PFSK-1 (cell line): ENCODE results near the gene PPP1R8. TPM values are rescaled to one million over a fixed set of nuclear protein-coding genes. Genes with fewer than 3 reads are reported as not detected.

ENCODE experiments used
- FOXP2 ChIP-seq: optimal IDR thresholded peaks from 2 replicates; pipeline ENCODE3; 2011; ENCODE audit warnings: borderline replicate concordance, control low read depth, inconsistent platforms; ENCODE audit not compliant: insufficient read depth; ENCODE audit errors: extremely low read length, extremely low read depth
- POLR2AphosphoS5 ChIP-seq: IDR thresholded peaks from 2 replicates; pipeline ENCODE4 v1.6.1; 2012; ENCODE audit warnings: low read depth, mild to moderate bottlenecking, control low read depth, low read length, moderate library complexity
- REST ChIP-seq, 2 experiments: IDR thresholded peaks; 2 replicates each; pipeline versions ENCODE4 v1.6.1 to v1.8.0; 2011 to 2012; ENCODE audit warnings: low read depth in 2 of 2, low read length in 2 of 2, control low read depth in 1 of 2, inconsistent platforms in 1 of 2, mild to moderate bottlenecking in 1 of 2, moderate library complexity in 1 of 2; ENCODE audit not compliant: insufficient read depth in 1 of 2
- SIN3A ChIP-seq: IDR thresholded peaks from 2 replicates; pipeline ENCODE4 v1.6.1; 2012; ENCODE audit warnings: mild to moderate bottlenecking, low read length, moderate library complexity, borderline replicate concordance; ENCODE audit not compliant: insufficient read depth
- TAF1 ChIP-seq: IDR thresholded peaks from 2 replicates; pipeline ENCODE4 v1.6.1; 2012; ENCODE audit warnings: low read length, control low read depth, borderline replicate concordance; ENCODE audit not compliant: insufficient read depth
- polyA plus RNA-seq: library from polyadenylated mRNA; unstranded; fragments of >200 nt; gene quantifications from one replicate; pipeline ENCODE4 v1.2.1, GENCODE V29; 2012; ENCODE audit warnings: low read depth, missing spikeins; ENCODE audit not compliant: insufficient read length

The PPP1R8 gene
- 51.2 TPM for polyA plus RNA-seq

- TF ChIP-seq FOXP2 (peak; percentile 20), POLR2AphosphoS5 (peak; percentile 95), SIN3A (no peak), TAF1 (peak; percentile 100)
Measured at GRCh38 chr1:27830621-27831440, at the start of gene PPP1R8. TSS of gene PPP1R8 (plus strand) at chr1:27830782. CDS start at chr1:27830836, 54 bp downstream.

GRCh38 chr1:27782950-27783349 is 47.6 kb upstream of the PPP1R8 start:
- TF ChIP-seq FOXP2 (no peak), POLR2AphosphoS5 (no peak), TAF1 (no peak), SIN3A (no peak), REST (IDR thresholded peaks at IDR 0.05; ENCODE audit: insufficient read depth in 1 of 2, low read depth in 2 of 2, low read length in 2 of 2) (no peak)

GRCh38 chr1:27784700-27785099 is 45.9 kb upstream of the PPP1R8 start:
- no peak for TF ChIP-seq FOXP2
- no peak for TF ChIP-seq TAF1
- TF ChIP-seq POLR2AphosphoS5: no peak
- TF ChIP-seq REST (IDR thresholded peaks at IDR 0.05; ENCODE audit: insufficient read depth in 1 of 2, low read depth in 2 of 2, low read length in 2 of 2): no peak
- no peak for TF ChIP-seq SIN3A

- TF ChIP-seq REST (IDR thresholded peaks at IDR 0.05; ENCODE audit: insufficient read depth in 1 of 2, low read depth in 2 of 2, low read length in 2 of 2): no peak
- TF ChIP-seq FOXP2: no peak
- no peak for TF ChIP-seq TAF1
- TF ChIP-seq POLR2AphosphoS5: no peak
- TF ChIP-seq SIN3A: no peak
Measured at GRCh38 chr1:27785781-27786455, 44.7 kb upstream of the PPP1R8 start.

- TF ChIP-seq POLR2AphosphoS5: no peak
- TF ChIP-seq TAF1: no peak
- no peak for TF ChIP-seq REST (IDR thresholded peaks at IDR 0.05; ENCODE audit: insufficient read depth in 1 of 2, low read depth in 2 of 2, low read length in 2 of 2)
- no peak for TF ChIP-seq FOXP2
- no peak for TF ChIP-seq SIN3A
Measured at GRCh38 chr1:27787895-27788294, 42.7 kb upstream of the PPP1R8 start.
